ENCODE results near the gene PLEKHA6.

GRCh38 chr1:204190212-204191211, 169.2 kb downstream of the PLEKHA6 start:
- TF ChIP-seq POLR2A (IDR thresholded peaks at IDR 0.05) (no peak), CTCF (IDR thresholded peaks at IDR 0.05) (no peak)
